HepG2 (cell line): ENCODE results near the gene NECAB2. TPM values are rescaled to one million over a fixed set of nuclear protein-coding genes. Genes with fewer than 3 reads are reported as not detected.

Experiments used
- CAMTA2 ChIP-seq: sonication (generic); formaldehyde crosslinking; IDR thresholded peaks from 2 replicates; pipeline ENCODE4 v1.4.0; 2020; ENCODE audit warnings: mild to moderate bottlenecking, missing genetic modification reagents, borderline replicate concordance
- CEBPG ChIP-seq: IDR thresholded peaks from 2 replicates; pipeline ENCODE4 v1.6.1; 2016
- PHF8 ChIP-seq: sonication (generic); formaldehyde crosslinking; IDR thresholded peaks from 2 replicates; pipeline ENCODE4 v1.5.0; 2020; ENCODE audit warnings: missing genetic modification reagents
- RBM22 ChIP-seq: fragments of 200-400 bp; formaldehyde crosslinking; optimal IDR thresholded peaks from 2 replicates; pipeline ENCODE3; 2017; ENCODE audit warnings: mild to moderate bottlenecking, low read length, moderate library complexity
- SRF ChIP-seq: IDR thresholded peaks from 2 replicates; pipeline ENCODE4 v1.6.1; 2011; ENCODE audit warnings: mild to moderate bottlenecking, low read depth, low read length, moderate library complexity
- ZNF235 ChIP-seq: sonication (generic); formaldehyde crosslinking; IDR thresholded peaks from 2 replicates; pipeline ENCODE4 v1.8.1; 2023; ENCODE audit warnings: mild to moderate bottlenecking, missing genetic modification reagents, borderline replicate concordance
- ZNF776 ChIP-seq: sonication (generic); formaldehyde crosslinking; IDR thresholded peaks from 2 replicates; pipeline ENCODE4 v1.4.0; 2020; ENCODE audit warnings: mild to moderate bottlenecking, missing genetic modification reagents
- polyA plus RNA-seq, 8 experiments: library from polyadenylated mRNA; depleted of rRNA in 3 of 8; stranded (reverse) in 7 of 8; unstranded in 1 of 8; fragments of >200 nt; fragmentation: Illumina TruSeq in 4 of 8; extraction: Trizol in 4 of 8; gene quantifications; 2 replicates each; pipeline versions ENCODE4 v1.2.1 to v1.2.3, GENCODE V29; 2011 to 2016; ENCODE audit warnings: low read depth in 4 of 8, missing spikeins in 1 of 8, mixed read lengths in 1 of 8; ENCODE audit not compliant: insufficient read depth in 1 of 8
- total RNA-seq, 5 experiments: library from RNA; depleted of rRNA; stranded (reverse); fragments of >200 nt; fragmentation: Illumina TruSeq; extraction: Trizol; gene quantifications; 2 replicates each; pipeline ENCODE4 v1.2.3, GENCODE V29; 2016; ENCODE audit warnings: low read depth in 1 of 5
- TF ChIP-seq, protein P1 (sequence below): sonication (generic); formaldehyde crosslinking; IDR thresholded peaks from 2 replicates; pipeline ENCODE4 v1.9.0; 2021; ENCODE audit warnings: missing genetic modification reagents, borderline replicate concordance
- TF ChIP-seq, protein P2 (sequence below): sonication (generic); formaldehyde crosslinking; IDR thresholded peaks from one replicate; pipeline ENCODE4 v1.5.1; 2020; ENCODE audit warnings: mild to moderate bottlenecking, missing genetic modification reagents; ENCODE audit errors: not compliant biosample characterization
- TF ChIP-seq, protein P3 (sequence below): sonication (generic); formaldehyde crosslinking; IDR thresholded peaks from 2 replicates; pipeline ENCODE4 v1.8.1; 2022; ENCODE audit warnings: mild to moderate bottlenecking, missing genetic modification reagents
- TF ChIP-seq, protein P4 (sequence below), 2 experiments: IDR thresholded peaks; 2 replicates each; pipeline ENCODE4 v1.6.1; 2011 to 2012; ENCODE audit warnings: low read length in 2 of 2, borderline replicate concordance in 1 of 2, low read depth in 1 of 2, mild to moderate bottlenecking in 1 of 2, moderate library complexity in 1 of 2

NECAB2 gene
- total and polyA plus RNA-seq, 2 of the 13 experiments (the other 11 are each of a cell fraction or from before 2014, with no cell fraction given) = 0.21 to 0.49 TPM

DNA sequence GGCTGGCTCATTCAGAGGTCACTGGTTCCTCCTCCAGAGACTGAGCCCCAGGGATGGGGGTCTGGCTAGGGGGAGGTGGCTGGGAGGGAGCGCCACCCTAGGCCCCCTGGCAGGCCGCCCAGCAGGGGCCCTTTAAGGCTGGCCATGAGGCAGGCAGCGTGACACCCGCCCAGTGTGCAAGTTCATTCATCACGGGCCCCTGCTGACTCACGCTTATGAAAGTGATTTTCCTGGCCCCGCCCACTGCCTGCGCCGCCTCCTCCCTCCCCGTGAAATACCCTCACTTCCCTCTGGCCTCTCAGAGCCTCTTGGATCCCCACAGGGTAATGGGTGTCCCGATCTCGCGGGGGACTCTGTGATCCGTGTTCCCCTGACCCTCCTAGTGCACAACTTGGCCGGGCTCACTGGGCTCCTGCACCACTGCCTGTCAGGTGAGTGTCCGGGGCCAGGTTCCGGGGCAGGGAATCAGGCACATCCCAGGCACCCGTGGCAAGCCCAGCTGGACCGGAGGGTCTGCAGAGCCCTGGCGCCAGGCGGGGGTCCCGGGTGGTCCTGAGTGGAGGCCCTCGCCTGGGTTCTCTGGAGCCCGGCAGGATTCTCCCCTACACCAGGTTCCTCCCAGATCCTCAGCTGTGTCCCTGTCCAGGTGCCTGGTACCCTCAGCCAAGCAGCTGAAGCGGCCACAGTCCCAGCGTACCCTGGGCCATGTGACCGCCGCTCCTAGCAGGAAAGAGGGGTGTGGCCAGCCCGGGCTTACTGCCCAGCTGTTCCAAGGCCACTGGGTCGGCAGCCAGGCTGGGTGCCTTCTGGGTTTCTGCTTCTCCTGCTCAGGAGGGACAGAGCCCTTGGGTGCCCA, 14.9 kb upstream of the NECAB2 start, which contains the start of gene OSGIN1 (continued):
- TF ChIP-seq CAMTA2 (CRISPR knock-in tag) (0 out of 2 replicates have a peak, but pooled peaks have one; percentile 93), CEBPG (CRISPR knock-in tag) (peak; percentile 67), PHF8 (CRISPR knock-in tag) (peak; percentile 78), ZNF235 (CRISPR knock-in tag) (0 out of 2 replicates have a peak, but pooled peaks have one; percentile 79), SRF (no peak), ZNF776 (no peak), RBM22 (peak; percentile 19)
- TF ChIP-seq, protein P1, sequence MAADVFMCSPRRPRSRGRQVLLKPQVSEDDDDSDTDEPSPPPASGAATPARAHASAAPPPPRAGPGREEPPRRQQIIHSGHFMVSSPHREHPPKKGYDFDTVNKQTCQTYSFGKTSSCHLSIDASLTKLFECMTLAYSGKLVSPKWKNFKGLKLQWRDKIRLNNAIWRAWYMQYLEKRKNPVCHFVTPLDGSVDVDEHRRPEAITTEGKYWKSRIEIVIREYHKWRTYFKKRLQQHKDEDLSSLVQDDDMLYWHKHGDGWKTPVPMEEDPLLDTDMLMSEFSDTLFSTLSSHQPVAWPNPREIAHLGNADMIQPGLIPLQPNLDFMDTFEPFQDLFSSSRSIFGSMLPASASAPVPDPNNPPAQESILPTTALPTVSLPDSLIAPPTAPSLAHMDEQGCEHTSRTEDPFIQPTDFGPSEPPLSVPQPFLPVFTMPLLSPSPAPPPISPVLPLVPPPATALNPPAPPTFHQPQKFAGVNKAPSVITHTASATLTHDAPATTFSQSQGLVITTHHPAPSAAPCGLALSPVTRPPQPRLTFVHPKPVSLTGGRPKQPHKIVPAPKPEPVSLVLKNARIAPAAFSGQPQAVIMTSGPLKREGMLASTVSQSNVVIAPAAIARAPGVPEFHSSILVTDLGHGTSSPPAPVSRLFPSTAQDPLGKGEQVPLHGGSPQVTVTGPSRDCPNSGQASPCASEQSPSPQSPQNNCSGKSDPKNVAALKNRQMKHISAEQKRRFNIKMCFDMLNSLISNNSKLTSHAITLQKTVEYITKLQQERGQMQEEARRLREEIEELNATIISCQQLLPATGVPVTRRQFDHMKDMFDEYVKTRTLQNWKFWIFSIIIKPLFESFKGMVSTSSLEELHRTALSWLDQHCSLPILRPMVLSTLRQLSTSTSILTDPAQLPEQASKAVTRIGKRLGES (CRISPR knock-in tag) = peak; percentile 82
- TF ChIP-seq, protein P2, sequence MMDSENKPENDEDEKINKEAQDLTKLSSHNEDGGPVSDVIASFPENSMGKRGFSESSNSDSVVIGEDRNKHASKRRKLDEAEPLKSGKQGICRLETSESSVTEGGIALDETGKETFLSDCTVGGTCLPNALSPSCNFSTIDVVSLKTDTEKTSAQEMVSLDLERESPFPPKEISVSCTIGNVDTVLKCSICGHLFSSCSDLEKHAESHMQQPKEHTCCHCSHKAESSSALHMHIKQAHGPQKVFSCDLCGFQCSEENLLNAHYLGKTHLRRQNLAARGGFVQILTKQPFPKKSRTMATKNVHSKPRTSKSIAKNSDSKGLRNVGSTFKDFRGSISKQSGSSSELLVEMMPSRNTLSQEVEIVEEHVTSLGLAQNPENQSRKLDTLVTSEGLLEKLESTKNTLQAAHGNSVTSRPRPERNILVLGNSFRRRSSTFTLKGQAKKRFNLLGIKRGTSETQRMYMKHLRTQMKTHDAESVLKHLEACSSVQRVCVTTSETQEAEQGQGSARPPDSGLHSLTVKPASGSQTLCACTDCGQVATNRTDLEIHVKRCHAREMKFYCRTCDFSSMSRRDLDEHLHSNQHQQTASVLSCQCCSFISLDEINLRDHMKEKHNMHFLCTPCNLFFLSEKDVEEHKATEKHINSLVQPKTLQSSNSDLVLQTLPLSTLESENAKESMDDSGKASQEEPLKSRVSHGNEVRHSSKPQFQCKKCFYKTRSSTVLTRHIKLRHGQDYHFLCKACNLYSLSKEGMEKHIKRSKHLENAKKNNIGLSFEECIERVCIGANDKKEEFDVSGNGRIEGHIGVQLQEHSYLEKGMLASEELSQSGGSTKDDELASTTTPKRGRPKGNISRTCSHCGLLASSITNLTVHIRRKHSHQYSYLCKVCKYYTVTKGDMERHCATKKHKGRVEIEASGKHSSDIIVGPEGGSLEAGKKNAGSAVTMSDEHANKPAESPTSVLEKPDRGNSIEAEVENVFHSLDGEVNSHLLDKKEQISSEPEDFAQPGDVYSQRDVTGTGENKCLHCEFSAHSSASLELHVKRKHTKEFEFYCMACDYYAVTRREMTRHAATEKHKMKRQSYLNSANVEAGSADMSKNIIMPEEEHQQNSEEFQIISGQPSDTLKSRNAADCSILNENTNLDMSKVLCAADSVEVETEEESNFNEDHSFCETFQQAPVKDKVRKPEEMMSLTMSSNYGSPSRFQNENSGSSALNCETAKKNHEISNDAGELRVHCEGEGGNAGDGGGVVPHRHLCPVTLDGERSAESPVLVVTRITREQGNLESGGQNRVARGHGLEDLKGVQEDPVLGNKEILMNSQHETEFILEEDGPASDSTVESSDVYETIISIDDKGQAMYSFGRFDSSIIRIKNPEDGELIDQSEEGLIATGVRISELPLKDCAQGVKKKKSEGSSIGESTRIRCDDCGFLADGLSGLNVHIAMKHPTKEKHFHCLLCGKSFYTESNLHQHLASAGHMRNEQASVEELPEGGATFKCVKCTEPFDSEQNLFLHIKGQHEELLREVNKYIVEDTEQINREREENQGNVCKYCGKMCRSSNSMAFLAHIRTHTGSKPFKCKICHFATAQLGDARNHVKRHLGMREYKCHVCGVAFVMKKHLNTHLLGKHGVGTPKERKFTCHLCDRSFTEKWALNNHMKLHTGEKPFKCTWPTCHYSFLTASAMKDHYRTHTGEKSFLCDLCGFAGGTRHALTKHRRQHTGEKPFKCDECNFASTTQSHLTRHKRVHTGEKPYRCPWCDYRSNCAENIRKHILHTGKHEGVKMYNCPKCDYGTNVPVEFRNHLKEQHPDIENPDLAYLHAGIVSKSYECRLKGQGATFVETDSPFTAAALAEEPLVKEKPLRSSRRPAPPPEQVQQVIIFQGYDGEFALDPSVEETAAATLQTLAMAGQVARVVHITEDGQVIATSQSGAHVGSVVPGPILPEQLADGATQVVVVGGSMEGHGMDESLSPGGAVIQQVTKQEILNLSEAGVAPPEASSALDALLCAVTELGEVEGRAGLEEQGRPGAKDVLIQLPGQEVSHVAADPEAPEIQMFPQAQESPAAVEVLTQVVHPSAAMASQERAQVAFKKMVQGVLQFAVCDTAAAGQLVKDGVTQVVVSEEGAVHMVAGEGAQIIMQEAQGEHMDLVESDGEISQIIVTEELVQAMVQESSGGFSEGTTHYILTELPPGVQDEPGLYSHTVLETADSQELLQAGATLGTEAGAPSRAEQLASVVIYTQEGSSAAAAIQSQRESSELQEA (CRISPR knock-in tag) = peak; percentile 86
- TF ChIP-seq, protein P3, sequence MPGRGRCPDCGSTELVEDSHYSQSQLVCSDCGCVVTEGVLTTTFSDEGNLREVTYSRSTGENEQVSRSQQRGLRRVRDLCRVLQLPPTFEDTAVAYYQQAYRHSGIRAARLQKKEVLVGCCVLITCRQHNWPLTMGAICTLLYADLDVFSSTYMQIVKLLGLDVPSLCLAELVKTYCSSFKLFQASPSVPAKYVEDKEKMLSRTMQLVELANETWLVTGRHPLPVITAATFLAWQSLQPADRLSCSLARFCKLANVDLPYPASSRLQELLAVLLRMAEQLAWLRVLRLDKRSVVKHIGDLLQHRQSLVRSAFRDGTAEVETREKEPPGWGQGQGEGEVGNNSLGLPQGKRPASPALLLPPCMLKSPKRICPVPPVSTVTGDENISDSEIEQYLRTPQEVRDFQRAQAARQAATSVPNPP (CRISPR knock-in tag) = no peak
- TF ChIP-seq, protein P4, sequence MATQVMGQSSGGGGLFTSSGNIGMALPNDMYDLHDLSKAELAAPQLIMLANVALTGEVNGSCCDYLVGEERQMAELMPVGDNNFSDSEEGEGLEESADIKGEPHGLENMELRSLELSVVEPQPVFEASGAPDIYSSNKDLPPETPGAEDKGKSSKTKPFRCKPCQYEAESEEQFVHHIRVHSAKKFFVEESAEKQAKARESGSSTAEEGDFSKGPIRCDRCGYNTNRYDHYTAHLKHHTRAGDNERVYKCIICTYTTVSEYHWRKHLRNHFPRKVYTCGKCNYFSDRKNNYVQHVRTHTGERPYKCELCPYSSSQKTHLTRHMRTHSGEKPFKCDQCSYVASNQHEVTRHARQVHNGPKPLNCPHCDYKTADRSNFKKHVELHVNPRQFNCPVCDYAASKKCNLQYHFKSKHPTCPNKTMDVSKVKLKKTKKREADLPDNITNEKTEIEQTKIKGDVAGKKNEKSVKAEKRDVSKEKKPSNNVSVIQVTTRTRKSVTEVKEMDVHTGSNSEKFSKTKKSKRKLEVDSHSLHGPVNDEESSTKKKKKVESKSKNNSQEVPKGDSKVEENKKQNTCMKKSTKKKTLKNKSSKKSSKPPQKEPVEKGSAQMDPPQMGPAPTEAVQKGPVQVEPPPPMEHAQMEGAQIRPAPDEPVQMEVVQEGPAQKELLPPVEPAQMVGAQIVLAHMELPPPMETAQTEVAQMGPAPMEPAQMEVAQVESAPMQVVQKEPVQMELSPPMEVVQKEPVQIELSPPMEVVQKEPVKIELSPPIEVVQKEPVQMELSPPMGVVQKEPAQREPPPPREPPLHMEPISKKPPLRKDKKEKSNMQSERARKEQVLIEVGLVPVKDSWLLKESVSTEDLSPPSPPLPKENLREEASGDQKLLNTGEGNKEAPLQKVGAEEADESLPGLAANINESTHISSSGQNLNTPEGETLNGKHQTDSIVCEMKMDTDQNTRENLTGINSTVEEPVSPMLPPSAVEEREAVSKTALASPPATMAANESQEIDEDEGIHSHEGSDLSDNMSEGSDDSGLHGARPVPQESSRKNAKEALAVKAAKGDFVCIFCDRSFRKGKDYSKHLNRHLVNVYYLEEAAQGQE (IDR thresholded peaks at IDR 0.05; ENCODE audit: borderline replicate concordance in 1 of 2, low read depth in 1 of 2, low read length in 2 of 2) = peak in 1 of 2 experiments; percentile 21; a peak in 1 of 4 replicates
